Activated T-cell treated with anti-CD3 and anti-CD28 coated beads for 4 hours (primary cell): ENCODE measurements around the gene AKT1S1.
A peak's percentile ranks its signal among the peaks of the same experiment; 100 is the strongest.

Experiments used
- DNase-seq: peaks from one replicate; pipeline ENCODE4 v3.0.0-alpha.2; 2020

The AKT1S1 gene

GRCh38 chr19:49852631-49853126, 24.5 kb downstream of the AKT1S1 start:
- DNase-seq, result no peak

- no peak for DNase-seq
Measured at GRCh38 chr19:49851456-49852259, 25.5 kb downstream of the AKT1S1 start.

- DNase-seq, result peak; percentile 81
Measured at GRCh38 chr19:49850487-49851342, 26.4 kb downstream of the AKT1S1 start, which contains the start of gene PTOV1. Gene PTOV1 (plus strand): TSS chr19:49851159.

- DNase-seq, result no peak
Measured at GRCh38 chr19:49850221-49850486, 27.0 kb downstream of the AKT1S1 start.

DNA sequence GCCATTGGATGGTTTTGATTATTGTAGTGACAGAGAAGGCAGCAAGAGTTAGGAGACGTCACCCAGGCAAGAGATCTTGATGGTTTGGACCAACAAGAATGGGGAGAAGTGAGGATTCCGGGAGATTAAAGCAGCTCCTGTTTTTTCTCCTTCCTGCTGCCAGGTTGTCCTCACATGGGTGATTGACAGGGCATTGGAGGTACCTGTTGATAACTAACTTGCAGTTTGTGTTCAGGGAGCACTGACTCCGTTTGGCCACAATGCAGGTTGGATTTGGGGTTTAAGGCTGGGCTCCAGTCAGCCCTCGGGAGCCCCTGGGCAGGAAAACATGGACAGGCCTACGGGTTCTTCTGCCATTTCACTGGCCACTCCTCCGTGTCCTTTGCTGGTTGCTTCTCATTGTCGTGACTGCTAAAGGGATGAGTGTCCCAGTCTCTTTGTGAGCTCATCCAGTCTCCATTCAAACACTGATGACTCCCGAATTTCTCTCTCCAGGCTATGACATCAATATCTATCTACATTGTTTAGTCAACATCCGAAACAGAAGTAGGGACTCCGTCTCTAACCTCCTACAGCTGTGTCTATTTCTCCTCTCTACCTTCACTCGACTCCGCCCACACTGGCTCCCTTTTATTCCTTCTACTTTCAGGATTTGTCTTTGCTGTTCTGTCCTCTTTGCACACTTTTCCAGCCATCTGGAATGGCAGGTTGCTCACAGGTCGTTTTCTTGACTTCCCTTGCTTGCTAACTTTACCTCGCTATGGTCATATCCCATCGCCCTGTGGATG, 27.5 kb downstream of the AKT1S1 start:
- DNase-seq, result no peak

GRCh38 chr19:49848938-49849337, 28.2 kb downstream of the AKT1S1 start:
- DNase-seq, result no peak

GRCh38 chr19:49847731-49848696, 29.1 kb downstream of the AKT1S1 start:
- no peak for DNase-seq

DNA sequence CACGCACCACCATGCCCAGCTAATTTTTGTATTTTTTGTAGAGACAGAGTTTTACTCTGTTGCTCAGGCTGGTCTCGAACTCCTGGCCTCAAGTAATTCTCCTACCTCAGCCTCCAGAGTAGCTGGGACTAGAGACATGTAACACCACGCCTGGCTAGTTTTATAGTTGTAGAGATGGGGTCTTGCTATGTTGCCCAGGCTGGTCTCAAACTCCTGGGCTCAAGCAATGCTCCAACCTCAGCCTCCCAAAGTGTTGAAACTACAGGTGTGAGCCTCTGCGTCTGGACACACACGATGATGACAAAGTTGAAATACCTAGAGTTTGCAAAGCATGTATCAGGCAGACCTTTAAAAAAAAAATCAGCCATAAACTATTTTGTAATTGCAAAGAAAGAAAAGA, 30.7 kb downstream of the AKT1S1 start:
- no peak for DNase-seq

DNA sequence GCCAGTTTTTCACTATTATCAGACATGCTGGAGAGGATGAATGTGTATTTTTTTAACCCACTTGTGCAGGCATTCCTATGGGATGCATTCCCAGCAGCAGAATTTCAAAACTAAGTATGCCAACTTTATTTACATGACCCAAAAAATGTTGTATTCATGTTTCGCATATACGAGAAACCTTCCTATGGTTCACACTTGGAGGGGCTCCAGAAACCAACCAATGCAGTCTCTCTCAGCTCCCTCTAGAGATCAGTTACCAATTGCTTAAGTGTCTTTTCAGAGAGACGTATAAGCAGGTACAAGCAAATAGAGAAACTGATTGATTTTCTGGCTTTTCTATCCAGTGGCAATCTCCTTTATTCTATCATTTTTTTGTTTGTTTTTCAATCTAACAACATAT, 31.7 kb downstream of the AKT1S1 start:
- no peak for DNase-seq

GRCh38 chr19:49844138-49845095, 32.7 kb downstream of the AKT1S1 start:
- DNase-seq, result no peak

GRCh38 chr19:49843265-49843664, 33.9 kb downstream of the AKT1S1 start:
- no peak for DNase-seq

GRCh38 chr19:49840736-49841249, 36.4 kb downstream of the AKT1S1 start:
- no peak for DNase-seq

GRCh38 chr19:49840321-49840720, 36.8 kb downstream of the AKT1S1 start:
- no peak for DNase-seq

DNA sequence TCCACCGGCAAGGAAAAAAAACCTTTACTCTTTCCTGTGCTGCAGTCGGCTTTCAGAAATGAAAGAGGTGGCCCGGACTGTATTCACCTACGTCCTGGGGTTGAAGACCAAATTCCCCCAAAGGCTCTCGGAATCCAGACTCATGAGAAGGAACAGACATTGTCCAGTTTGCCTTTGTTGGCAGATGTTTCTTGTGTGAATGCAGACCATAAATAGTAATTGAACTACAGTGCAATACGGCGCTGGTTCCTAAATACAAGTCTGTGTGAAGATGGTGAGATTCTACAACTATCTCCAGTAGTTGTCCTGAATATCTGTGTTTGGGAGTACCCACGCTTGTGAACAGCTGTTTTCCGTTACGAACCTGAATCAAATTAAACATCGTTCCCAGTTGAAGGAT, 37.4 kb downstream of the AKT1S1 start:
- DNase-seq, result no peak

- DNase-seq, result no peak
Measured at GRCh38 chr19:49838885-49839588, 38.1 kb downstream of the AKT1S1 start.

- DNase-seq, result no peak
Measured at GRCh38 chr19:49837425-49837824, 39.7 kb downstream of the AKT1S1 start.

GRCh38 chr19:49837009-49837310, 40.2 kb downstream of the AKT1S1 start:
- no peak for DNase-seq

DNA sequence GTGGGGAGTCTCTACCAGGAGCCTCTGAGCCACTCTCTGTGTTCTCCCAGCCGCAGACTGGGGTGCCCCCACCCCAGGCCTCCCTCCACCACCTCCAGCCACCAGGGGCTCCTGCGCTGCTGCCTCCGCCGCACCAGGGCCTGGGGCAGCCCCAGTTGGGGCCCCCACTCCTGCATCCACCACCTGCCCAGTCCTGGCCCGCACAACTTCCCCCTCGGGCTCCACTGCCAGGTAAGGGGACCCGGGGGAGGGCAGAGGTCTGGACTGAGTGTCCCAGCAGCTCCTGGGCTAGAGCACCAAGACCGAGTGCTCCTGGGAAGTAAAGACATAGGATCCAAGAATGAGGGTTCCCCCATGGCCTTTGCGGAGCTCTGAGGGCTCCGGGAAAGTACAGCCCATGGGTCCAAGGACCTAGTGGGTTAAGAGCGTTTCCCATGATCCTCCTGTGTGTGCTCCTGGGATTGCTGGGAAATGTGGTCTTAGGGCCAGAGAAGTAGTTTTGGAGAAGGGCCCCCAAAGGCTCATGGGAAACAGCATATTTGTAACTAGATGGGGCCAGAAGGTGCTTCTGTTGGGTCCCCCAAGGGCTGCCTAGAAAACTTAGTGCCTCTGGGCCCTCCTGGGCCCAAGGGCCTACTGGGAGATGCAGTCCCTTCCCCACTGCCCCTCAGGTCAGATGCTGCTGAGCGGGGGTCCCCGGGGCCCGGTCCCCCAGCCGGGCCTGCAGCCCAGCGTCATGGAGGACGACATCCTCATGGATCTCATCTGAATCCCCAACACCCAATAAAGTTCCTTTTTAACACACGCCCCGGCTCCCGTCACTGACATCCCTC, 40.8 kb downstream of the AKT1S1 start:
- no peak for DNase-seq

DNA sequence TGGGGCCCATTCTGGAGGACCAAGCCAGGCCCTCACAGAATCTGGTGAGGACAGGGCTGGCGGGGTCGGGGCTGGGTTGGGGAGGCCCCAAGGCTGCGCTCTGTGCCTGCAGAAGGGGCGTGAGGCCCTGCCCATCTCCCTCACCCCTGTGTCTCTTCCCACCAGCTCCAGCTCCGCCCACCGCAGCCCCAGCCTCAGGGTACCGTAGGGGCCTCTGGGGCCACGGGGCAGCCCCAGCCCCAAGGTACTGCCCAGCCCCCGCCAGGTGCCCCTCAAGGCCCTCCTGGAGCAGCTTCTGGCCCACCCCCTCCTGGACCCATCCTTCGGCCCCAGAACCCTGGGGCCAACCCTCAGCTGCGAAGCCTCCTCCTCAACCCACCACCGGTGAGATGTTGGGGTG, 41.6 kb downstream of the AKT1S1 start:
- no peak for DNase-seq
